ENCODE data around the gene CEP76.
"Not testable (repeated sequence)": the region's sequence is repeated elsewhere in the genome, so short reads cannot be mapped to it uniquely, and the experiment has no call there.

The CEP76 gene

DNA sequence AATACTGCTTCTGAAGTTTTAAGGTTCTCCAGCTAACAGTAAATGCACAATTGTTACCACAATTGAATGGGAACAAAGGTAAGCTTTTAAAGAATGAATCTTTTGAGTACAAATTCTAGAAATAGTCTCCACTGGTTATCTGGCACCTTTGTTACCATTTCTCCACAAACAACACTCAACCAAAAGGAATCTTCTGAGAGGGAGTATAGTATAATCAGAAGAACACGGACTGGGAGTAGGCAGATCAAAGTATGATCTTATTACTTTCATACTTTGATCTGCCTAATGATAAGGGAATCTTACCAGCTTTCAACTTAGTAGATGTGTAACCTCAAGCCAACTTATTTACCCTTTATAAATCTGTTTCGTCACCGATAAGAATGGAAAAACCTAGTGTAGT, 1.4 kb downstream of the CEP76 start:
- DNase-seq = peak; percentile 13

DNA sequence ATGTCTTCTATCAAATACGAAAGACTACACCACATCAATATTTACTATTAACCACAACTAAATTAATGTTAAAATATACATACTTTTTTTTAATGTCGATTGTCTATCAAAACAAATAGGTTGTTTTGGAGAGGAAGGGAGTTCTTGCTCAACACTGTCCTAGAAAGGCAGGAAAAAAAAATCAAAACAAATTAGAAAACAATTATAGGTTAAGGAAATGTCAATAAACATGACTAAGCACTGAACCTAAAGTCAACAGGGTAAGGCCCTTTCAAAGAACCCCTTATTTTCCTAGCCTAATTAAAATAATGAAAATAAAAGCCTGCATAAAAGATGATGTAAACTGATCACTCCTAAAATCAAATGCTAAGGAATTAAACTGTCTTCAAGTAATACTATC, 2.8 kb downstream of the CEP76 start:
- DNase-seq = no peak

DNA sequence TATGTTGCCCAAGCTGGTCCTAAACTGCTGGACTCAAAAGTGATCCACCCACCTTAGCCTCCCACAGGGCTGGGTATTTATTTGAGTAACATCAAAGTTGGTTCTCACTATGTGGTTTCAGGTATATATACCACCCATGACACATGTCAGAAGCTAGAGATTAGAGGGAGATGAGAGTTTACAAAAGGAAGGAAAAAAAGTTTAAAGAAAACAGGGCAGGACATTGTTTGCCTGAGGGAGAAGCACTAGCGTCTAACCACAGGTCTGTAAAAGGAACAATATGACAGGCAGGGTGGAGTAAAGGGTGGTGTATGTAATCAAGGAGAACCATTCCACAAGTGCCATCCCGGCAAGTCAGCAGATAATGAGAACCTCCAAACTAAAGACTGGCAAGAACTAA, 8.5 kb downstream of the CEP76 start:
- DNase-seq = no peak

DNA sequence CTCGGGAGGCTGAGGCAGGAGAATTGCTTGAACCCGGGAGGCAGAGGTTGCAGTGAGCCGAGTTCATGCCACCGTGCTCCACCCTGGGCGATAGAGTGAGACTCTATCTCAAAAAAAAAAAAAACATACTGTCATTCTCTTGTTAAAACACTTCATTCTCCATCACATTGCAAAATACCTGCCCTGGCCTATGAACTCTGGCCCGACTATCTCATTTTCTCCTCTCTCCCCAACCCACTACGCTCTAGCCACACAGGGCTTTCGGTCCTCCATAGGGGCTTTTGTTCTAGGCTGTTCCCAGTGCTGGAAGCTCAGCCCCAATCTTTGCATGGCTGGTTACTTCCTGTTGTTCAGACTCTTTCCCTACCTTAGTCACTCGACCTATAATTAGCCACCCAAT, 10.3 kb downstream of the CEP76 start:
- no peak for DNase-seq

DNA sequence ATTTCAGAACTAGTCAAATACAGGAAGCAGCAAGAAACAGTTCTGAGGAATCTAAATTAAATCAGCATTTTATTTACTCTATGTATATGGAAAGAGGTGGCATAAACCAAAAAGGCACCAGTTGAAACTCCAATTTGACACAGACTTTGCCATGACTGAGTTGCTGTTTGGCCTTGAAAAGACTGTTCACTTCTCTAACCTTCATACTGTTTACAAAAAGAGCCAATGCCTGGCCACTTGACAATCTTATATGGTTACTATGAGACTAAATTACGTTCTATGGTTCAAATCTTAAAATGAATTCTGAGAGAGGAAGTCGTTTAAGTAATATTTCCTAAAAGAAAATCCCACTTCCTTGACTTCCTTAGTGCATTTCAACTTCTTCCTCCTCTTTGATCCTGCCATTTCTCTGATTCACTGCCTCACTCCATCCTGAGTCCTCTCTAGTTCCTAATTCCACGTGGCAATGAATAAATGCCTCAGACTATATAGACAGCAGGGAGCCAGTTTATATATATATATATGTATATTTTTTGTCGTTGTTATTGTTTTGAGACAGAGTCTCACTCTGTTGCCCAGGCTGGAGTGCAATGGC, 13.2 kb downstream of the CEP76 start:
- DNase-seq = no peak

DNA sequence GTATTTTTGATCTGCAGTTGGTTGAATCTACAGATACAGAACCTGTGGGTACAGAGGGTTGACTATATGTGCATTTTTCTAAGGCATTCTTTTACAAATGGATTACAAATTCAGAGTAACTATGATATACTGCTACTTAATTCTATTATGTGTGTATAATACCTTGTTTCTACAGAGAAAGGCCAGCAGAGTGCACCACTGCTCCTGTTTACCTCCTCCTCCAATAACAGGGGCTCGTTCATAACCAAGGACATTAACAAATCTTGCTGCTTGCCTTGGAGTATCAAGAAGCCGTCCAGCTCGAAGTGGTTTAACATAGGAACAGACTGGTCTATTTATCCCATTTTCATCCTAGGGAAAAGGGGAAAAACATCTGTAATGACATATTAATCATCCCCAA, 16.4 kb downstream of the CEP76 start:
- no peak for DNase-seq

DNA sequence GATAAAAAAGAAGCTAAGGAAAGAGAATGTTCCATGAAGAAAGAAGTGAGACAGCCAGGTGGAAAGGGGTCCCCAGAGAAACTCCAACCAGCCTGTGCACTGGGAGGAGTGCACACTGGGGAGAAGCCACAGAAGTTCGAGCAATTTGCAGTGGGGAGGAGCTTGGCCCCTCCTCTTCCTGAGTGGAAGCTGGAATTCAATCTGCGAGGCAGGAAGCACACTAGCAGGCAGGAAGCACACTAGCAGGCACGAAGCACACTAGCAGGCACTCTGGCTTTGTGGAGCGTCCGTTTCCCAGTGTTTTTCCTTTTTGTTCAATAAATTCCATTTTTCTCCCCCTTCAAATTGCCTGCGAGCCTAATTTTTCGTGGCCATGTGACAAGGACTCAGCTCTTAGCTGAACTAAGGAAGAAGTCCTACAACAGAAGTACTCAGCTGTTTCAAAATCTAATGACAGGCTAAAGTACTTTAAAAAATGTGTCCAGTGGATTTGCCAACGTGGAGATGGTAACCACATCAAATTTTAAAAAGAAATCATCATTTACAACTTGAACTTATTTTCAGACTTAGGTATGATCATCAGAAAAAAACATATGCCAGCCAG, 23.2 kb downstream of the CEP76 start:
- no peak for DNase-seq

DNA sequence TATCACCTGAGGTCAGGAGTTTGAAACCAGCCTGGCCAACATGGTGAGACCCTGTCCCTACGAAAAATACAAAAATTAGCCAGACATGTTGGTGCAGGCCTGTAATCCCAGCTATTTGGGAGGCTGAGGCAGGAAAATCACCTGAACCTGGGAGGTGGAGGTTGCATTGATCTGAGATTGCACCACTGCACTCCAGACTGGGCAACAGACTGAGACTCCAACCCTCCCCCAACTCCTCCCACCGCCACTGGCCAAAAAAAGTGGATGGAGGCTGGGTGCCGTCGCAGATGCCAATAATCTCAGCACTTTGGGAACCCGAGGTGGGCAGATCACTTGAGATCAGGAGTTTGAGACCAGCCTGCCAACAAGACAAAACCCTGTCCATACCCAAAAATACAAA, 34.5 kb downstream of the CEP76 start:
- no peak for DNase-seq

DNA sequence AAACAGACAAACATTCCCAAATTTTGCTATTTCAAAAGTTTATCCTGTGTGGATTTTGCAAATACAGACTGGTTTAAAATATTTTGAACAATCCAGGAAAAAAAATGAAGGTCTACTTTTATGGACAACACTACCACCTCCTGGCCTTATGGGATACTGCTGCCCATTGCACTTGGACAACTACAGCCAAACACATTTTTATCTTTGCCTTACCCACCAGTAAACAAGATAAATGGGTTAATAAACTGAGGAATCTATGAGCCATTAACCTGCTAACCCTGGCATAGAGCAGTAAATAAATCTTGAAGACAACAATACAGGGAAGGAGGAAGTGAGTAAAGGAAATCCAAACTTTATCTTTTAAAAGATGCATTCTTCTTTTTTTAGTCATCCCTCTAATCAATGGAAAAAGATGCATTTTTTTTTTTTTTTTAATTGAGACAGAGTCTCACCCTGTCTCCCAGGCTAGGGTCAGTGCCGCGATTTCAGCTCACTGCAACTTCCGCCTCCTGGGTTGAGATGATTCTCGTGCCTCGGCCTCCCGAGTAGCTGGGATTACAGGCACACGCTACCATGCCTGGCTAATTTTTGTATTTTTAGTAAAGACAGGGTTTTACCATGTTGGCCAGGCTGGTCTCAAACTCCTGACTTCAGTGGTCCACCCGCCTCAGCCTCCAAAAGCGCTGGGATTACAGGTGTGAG, 42.5 kb downstream of the CEP76 start:
- peak; percentile 64 for DNase-seq

DNA sequence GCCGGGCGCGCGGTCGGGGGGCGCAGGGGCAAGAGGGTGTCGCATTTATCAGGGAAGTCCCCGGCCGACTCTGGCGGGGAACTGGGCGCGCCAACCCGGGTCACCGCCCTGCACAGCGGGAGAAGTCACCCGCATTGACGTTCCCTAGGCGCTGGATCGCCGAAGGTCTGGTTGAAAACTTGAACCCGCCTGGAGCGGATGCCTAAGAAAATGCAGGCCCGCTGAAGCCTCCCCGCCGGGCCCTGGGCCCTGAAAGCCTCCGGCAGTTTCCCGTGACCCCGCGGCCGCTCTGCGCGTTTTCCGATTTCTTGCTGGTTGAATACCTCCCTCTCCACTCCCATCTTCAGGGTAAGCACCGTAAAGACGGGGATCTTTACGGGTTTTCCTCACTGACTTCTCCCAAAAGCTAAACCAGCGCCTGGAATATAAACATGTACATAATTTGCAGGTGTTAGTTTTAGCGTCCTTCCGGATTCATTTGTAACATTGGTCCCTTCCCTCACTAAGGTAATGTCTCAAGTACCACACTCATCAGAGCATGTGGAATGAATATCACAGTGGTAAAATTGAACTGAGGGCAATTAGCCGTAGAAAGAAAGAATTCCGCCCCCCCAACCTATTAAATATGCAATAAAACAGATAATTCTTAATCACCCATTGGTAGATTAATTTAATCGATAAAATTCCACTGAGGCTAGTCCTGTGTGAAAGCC, 43.9 kb downstream of the CEP76 start:
- DNase-seq = peak; percentile 36

DNA sequence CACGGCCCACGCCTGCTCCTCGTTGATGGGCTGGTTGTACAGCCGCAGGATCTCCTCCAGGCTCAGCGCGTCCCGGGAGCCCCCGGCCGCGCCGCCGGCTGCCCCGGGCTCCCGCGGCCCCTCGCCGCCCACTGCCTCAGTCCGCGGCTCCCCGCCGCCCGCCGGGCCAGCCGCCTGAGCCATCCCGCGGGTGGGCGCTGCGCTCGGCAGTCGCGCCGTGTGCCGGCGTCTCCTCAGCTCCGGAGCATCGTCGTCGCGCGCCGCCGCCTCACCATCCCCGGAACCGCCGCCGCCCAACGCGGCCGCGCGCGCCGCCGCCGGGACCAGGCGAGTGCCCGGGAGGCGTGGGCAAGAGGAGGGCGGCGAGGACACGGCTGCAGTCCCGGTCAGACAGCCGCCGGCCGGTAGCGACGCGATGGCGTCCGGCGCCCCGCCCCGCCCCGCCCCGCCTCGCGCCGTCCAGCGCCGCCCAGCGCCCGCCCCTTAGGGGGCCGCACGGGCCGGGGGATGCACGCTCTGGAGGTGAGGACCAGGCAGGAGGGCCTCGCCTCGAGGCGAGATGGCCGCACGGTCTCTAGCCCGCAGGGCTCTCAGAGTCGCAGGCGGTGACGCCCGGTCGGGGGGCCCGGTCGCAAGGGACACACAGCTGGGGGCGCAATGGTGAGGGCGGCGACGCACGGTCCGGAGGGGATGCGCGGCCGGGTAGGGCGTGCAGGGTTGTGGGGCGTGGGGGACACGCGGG, 44.7 kb downstream of the CEP76 start, which contains the start of gene SPIRE1:
TSS of gene SPIRE1 (minus strand) at position 424 of the 742 bp plus-strand sequence. CDS start at position 183, 241 bp downstream.
- peak; percentile 49 for DNase-seq

DNA sequence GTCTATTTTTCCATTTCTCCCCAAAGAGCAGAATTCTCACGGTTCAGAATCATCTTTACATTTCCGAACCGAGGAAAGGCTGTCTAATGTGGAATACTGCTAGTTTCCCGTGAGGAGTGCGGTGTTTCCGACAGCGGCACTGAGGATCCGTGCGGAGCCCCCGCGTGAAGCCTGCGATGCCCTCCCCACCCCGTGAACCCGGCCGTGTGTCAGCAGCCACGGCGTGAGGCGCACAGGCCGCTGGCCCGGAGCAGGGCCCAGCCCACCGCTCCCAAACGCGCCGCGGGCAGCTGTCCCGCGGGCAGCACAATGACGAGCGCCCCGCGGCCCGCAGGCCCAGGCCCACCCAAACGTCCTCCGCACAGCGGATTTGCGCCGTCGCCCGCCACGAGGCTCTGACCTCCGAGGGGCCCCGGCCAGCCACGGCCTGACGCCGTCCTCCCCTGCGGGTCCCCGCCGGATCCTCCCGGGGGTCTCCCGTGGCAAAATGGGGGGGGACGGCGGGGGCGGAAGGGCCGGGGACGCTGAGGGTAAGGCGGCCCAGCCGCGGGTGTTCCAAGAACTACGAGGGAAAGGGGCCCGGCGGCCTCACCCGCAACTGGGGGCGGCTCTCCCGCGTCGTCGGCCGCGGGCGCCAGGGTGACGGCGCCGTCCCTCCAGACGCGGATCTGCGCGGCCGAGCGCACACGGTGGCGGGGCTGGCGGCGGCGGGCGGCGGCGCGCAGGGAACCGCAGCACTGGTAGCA, 45.4 kb downstream of the CEP76 start:
- peak; percentile 5 for DNase-seq

DNA sequence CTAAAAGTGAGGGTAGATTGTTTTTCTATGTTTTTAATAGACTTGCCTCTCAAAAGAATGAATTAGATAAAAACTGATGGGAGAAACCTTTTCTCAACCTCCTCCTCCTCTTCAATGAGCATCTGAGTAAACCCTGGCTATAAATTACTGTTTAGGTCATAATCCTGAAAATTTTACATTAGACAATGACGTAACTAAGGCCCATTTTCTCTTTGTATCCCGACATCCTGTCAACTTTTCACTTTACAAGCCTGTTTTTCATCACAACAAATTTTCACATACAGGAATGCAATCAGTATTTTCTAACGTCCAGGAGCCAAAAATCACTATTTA, 46.0 kb downstream of the CEP76 start:
- DNase-seq = no peak

DNA sequence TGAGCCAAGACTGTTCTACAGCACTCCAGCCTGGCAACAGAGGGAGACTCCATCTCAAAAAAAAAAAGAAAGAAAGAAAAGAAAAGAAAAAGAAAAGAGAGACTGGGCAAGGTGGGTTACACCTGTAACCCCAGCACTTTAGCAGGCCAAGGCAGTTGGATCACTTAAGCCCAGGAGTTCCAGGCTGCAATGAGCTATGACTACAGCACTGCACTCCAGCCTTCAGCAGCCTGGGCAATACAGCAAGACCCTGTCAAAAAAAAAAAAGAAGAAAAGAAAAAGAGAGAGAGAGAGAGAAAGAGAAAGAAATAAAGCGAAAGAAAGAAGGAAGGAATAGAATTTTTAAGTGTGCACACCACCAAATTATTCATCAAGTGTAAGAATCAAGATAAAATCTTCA, 47.6 kb downstream of the CEP76 start:
- no peak for DNase-seq

DNA sequence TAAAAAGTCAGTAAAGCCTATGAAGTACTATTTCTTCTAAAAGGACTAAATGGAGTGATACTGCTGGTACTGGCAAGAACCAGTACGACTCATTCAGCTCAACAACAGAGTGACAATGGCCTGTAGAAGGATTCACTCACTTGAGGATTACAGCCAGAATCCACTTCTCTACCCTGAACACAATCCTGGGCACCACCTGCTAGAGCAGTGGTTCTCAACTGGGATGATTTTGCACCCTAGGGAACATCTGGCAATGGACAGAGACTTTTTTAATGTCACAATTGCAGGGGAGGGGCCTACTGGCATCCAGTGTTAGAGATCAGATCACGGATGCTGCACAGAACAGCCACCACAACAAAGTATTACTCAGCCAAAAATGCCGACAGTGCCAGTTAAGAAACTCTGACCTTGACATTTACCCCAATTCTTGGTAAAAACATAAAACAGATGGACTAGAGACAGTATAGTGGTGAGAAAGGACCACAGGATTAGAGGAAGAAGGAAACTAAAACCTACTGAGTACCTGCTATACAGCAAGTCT, 49.6 kb downstream of the CEP76 start:
- no peak for DNase-seq

DNA sequence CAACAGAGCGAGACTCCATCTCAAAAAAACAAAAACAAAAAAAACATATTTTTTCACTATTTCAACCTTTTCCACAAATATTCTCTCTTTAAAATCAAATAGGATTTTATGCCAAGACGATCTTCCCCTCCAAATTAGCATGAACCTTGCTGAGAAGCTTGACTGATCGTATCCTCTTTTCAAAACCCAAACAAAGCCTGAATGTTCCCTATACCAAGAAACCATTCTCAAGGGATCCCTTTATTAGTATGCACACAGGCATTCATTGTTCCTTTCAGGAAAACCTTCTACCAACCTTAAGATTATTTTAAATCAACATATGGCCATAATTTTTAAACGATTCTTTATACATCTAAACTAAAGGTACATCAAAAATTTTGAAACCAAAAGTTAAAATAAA, 50.9 kb downstream of the CEP76 start:
- no peak for DNase-seq

DNA sequence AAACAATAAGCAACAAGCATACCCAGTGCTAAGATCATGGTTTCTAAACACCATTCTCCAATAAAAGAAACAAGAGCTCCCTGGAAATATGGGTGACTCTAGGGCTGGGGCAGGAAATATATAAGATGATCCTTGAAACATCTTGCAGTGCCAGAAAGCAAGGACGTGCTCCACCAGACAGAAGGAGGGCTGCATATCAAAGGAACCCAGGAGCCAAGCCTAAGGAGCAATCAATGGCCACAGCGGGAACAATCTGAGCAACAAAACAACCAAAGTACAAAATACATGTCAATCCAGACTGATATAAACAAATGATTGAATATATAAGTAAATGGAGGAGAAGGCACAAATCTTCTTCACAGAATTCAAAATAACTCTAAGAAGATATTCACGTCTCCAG, 54.8 kb downstream of the CEP76 start:
- no peak for DNase-seq

DNA sequence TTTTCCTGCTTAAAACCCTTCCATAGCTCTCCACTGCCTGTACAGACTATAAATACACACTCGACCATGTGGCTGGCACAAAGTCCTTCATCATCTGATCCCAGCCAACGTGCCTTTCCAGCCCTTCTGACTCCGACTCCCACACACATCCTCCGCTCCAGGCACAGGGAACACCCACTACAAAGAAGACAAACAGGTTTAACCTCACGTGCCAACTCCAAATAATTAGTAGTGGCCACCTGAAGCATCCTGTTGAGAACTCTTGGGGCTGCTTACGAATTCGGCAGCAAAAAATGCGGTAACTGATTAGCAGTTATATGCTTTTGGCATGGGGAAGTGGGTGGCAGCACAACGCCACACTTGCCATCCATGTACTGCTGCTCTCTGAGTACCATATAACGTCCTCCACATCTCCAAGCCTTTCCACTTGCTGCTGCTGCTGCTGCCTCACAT, 56.7 kb downstream of the CEP76 start:
- no peak for DNase-seq

DNA sequence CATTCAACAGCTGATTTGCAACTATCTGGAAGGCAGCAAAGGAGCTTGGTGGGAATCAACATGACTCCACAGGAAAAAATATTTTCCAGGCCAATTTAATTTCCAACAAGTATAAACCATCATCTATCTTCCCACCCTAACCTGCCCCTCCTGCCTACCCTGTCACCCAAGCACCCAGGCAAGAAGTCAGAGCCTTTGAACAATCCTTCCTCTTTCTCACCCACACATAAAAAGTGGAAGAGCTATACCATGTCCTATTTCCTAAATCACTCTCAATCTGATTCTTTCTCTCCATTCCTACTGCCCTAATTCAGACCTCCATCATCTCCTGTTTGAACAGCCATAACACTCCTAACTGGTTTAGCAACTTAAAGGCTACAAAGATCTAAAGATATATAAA, 57.3 kb downstream of the CEP76 start:
- DNase-seq = no peak

DNA sequence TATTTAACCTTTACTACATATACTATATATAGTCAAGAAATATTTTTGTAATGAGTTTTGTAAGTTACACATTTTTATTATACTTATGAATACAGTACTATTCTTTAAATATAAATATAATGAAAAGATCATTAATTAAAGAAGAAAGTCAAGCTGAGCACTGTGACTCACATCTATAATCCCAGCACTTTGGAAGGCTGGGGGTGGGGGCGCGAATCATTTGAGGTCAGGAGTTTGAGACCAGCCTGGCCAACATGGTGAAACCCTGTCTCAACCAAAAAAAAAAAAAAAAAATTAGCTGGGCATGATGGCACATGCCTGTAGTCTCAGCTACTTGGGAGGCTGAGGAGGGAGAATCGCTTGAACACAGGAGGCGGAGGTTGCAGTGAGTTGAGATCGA, 58.8 kb downstream of the CEP76 start:
- not testable (repeated sequence) for DNase-seq

DNA sequence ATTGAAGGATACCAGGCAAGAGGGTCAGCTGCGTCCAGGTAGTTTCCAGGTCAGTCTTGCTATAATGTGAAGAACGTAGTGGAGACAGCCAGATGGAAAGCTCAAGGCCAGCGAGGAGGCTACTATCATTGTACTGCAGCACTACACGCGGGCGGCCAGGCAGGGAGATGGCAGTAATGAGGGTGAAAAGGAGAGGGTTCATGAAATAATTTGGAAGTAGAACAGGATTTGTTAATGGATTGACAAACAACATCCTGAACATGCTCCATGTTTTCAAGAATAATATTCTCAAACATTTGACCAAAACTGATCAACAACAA, 61.7 kb downstream of the CEP76 start:
- no peak for DNase-seq
